HG03280 (cell line): ENCODE measurements around the gene CEP78.
"Not testable (repeated sequence)": the region's sequence is repeated elsewhere in the genome, so short reads cannot be mapped to it uniquely, and the experiment has no call there.

Experiments used
- ATAC-seq: cut with Tn5 transposase; IDR thresholded peaks from one replicate; pipeline ENCODE4 v1.9.1; 2021; ENCODE audit warnings: mild to moderate bottlenecking, moderate library complexity; ENCODE audit not compliant: unreplicated experiment

CEP78 gene

GRCh38 chr9:78235256-78235761 is 566 bp upstream of the CEP78 start:
- no peak for ATAC-seq

- peak; percentile 14 for ATAC-seq
These were observed 656 bp downstream of the CEP78 start for GRCh38 chr9:78236551-78236910.

DNA sequence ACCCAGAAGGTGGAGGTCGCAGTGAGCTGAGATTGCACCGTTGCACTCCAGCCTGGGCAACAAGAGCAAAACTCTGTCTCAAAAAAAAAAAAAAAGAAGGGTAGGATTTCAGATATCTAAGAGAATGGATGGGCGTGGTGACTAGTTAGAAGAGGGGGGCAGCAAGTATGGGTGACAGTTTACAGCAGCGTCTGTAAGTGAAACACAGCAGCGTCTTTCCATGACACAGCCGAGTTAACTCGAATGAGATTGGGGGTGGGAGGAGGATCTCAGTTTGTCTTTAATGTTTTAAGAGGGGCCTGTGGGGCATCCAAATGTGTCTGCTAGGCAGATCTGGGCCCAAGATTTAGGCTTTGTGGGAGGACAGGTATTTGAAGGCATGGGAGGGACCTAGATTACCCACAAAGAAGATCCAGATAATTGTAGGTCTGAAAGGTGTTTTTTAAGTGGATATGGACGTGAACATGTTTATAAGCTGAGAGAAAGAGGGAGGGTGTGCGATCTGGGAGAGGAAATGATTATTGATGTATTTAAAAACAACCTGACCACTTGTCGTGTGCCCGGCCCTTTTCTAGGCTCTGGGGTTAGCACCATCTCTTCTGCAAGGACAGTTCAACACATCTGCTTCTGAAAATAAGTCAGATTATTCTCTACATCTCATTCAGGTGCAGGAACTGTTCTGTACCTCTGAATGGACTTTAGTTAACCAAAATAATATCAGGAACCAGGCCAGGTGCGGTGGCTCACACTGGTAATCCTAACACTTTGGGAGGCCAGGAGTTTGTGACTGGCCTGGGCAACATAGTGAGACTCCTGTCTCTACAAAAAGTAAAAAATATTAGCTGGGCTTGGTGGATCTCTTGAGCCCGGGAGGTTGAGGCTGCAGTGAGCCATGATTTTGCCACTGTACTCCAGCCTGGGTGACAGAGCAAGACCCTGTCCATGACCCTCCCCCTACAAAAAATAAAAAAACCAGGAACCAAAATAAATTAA is 2.5 kb downstream of the CEP78 start:
- no peak for ATAC-seq

DNA sequence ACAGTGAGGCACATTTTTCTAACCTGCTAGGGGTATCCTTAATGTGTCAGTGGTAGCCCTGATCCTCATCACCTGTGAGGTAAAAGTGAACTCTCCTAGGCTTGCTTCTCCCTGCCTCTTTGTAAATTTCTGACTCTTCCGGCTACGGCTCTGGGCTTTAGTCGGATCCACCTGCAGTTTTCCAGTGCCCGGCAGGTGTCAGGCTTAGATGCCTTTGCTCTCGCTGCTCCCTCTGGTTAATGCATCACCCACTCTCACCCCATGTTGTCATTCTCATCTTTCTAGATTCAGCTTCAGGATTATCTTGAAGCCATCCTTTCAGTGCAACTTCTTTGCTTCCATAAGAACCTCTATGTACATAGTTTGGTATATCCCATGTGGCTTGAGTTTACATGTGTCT is 3.6 kb downstream of the CEP78 start:
- ATAC-seq: no peak

GRCh38 chr9:78242041-78242440 is 6.2 kb downstream of the CEP78 start:
- no peak for ATAC-seq

GRCh38 chr9:78243130-78243529 is 7.3 kb downstream of the CEP78 start:
- ATAC-seq: no peak

- no peak for ATAC-seq
These were observed 9.5 kb downstream of the CEP78 start for GRCh38 chr9:78245401-78245800.

GRCh38 chr9:78248635-78249034 is 12.8 kb downstream of the CEP78 start:
- no peak for ATAC-seq

DNA sequence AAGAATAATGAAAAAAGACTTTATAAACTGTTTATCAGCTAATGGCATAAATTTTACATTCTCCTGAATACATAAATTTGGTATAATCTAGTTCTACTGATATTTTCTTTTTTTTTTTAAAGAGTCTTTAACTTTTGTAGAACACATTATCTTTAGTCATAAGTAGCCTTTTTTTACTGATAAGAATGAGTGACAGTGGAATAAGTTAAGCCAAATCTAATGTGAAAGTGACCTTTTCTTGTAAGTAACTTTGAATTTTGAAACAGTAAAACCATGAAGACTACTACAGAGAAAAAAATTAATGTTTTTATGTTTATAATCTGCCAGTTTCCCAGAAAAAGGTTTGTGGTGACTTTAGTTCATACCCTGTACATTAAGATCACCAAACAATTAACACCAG is 13.7 kb downstream of the CEP78 start:
- no peak for ATAC-seq

- no peak for ATAC-seq
These were observed 16.7 kb downstream of the CEP78 start for GRCh38 chr9:78252616-78253015.

GRCh38 chr9:78253285-78253684 is 17.4 kb downstream of the CEP78 start:
- no peak for ATAC-seq

GRCh38 chr9:78261403-78262001 is 25.6 kb downstream of the CEP78 start:
- peak; percentile 54 for ATAC-seq

GRCh38 chr9:78262655-78263054 is 26.8 kb downstream of the CEP78 start:
- no peak for ATAC-seq

DNA sequence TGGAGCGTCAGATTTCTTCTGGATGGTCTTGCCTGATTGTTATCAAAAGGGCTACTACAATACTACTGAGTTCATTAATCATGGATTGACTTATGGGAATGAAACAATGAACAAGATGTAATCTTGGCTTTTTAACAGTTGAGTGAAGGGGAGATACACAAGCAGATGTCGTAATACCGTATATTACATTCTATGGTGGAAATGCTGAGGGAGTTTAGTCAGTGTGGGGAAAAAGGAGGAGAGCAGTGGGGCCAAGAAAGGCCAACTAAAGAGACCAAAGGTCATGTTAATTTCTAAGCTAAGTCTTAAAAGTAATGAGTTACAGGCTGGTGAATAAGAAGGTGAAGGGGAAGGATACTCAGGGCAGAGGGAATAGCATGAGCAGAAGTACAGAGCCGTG is 32.0 kb downstream of the CEP78 start:
- no peak for ATAC-seq

DNA sequence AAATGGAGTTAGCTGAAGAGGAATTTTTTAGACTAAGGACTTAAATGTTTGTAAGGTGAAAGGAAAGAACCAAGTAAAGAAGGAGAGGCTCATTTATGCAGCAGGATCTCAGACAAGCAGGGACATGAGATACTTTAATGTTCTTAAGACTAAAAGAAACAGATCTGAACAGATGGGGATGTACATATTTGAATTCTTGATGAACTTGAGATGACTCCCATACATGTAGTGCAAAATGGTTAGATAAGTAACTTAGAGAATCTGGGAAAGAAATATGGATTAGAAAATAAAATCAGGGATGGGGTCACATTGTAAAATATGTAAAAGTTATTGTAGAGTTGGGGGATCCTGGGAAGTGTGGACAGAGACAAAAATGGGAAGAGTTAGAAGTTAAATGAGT is 33.9 kb downstream of the CEP78 start:
- ATAC-seq: no peak

DNA sequence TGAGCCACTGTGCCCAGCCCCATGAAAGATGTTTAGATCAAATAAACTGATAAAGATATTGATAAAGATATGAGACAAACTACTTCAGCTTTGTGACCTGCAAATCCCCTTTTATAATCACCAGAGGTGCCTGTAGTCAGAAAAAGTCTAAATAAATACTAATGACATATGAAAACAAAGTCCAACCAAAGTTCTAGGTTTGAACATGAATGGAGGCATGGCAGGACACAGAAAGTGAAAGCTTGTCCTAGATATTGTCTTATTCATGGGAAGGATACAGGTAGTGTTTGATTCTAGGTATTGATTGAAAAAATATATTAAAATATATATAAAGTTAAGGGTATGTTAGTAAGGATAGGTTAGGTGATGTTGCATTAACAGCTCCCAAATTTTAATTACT is 36.4 kb downstream of the CEP78 start:
- ATAC-seq: no peak

DNA sequence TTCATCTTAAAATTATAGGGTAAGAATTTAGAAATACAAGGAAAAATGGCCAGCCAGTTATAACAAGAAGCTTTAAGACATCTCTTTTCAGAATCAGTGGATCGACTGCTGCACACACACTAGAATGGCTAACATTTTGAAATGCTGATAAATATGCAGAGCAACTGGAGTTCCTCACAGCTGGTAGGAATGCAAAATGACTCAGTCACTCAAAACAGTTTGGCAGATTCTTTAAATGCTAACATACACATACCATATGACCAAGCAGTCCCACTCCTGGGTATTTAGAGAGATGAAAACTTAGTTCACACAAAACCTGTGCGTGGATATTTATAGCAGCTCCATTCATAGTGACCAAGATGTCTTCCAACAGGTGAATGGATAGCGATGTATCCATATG is 37.9 kb downstream of the CEP78 start:
- ATAC-seq: no peak

- no peak for ATAC-seq
These were observed 42.4 kb downstream of the CEP78 start for GRCh38 chr9:78278177-78278777.

GRCh38 chr9:78278801-78279200 is 42.9 kb downstream of the CEP78 start:
- ATAC-seq: no peak

- ATAC-seq: no peak
These were observed 45.2 kb downstream of the CEP78 start for GRCh38 chr9:78280982-78281668.

- ATAC-seq: not testable (repeated sequence)
These were observed 48.3 kb downstream of the CEP78 start for GRCh38 chr9:78284181-78284580.
